Measurements from ENCODE around the gene SMARCAL1. TPM values are rescaled to one million over a fixed set of nuclear protein-coding genes. Genes with fewer than 3 reads are reported as not detected.

Gene SMARCAL1
- total and polyA plus RNA-seq, 2 of the 13 experiments (the other 11 are each of a cell fraction or from before 2014, with no cell fraction given): 12.7 to 21.3 TPM

DNA sequence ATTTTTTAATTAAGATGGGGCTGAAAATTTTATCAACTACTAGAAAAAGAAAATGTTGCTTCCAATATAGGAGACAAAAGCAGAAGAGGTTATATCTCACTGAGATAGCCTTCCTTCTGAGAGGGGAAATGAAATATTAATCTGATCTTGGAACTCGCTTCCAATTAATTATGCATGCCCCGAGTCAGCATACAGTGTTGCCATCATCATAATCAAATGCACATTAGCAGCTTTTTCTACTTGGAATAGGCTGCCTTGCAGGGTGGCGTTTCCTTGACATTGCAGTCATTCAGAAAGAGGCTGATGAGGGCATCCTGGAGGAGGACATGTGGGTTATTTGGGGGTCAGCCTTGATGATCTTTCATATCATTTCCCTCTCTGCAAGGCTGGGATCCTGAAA, 67.9 kb downstream of the SMARCAL1 start:
- Histone ChIP-seq H3K36me3 (replicated peaks in 1 of 2; ENCODE audit: control insufficient read depth in 1 of 2, insufficient read depth in 2 of 2, low read length in 2 of 2) (peaks cover 9 to 30% of the 10 kb centered on the region in 2 experiments), H3K4me1 (ENCODE audit: insufficient read depth, low read length) (no peaks in the 10 kb centered on the region), H3K4me2 (ENCODE audit: low read depth, low read length) (no peak overlapping the region), H3K79me2 (ENCODE audit: insufficient read depth, low read length) (no peaks in the 10 kb centered on the region), H3K4me3 (replicated peaks in 1 of 3; ENCODE audit: insufficient read depth in 1 of 3, low read depth in 2 of 3, low read length in 3 of 3) (no peak overlapping the region), H2AFZ (ENCODE audit: low read length) (no peak overlapping the region), H3K9ac (ENCODE audit: insufficient read depth, low read depth, low read length) (no peak overlapping the region), H3K9me3 (ENCODE audit: low read length) (no peaks in the 10 kb centered on the region), H4K20me1 (ENCODE audit: insufficient read depth, low read length) (no peaks in the 10 kb centered on the region), H3K27ac (ENCODE audit: extremely low read length, insufficient read depth, low read length) (no peak overlapping the region), H3K27me3 (ENCODE audit: control insufficient read depth in 1 of 2, insufficient read depth in 2 of 2, low read length in 2 of 2) (no peaks in the 10 kb centered on the region)
- BruUV-seq (replicated peaks): no TSS peak
- ATAC-seq: no peak
- no peak for FAIRE-seq
- no peak for TF ChIP-seq ZNF547 (CRISPR knock-in tag; IDR thresholded peaks at IDR 0.05)
- no peak for TF ChIP-seq MEIS2 (CRISPR knock-in tag; IDR thresholded peaks at IDR 0.05)
- TF ChIP-seq RBFOX2 (IDR thresholded peaks at IDR 0.05; ENCODE audit: low read depth, low read length): no peak
- TF ChIP-seq ZNF562 (CRISPR knock-in tag; IDR thresholded peaks at IDR 0.05; ENCODE audit: borderline replicate concordance): no peak
- no peak for TF ChIP-seq BRD4 (CRISPR knock-in tag; IDR thresholded peaks at IDR 0.05)
- no peak for TF ChIP-seq KDM2A (CRISPR knock-in tag; IDR thresholded peaks at IDR 0.05; ENCODE audit: borderline replicate concordance, low read depth)
- no peak for TF ChIP-seq HNRNPLL (IDR thresholded peaks at IDR 0.05; ENCODE audit: low read depth, low read length, poor library complexity, severe bottlenecking)
- TF ChIP-seq, protein P1, sequence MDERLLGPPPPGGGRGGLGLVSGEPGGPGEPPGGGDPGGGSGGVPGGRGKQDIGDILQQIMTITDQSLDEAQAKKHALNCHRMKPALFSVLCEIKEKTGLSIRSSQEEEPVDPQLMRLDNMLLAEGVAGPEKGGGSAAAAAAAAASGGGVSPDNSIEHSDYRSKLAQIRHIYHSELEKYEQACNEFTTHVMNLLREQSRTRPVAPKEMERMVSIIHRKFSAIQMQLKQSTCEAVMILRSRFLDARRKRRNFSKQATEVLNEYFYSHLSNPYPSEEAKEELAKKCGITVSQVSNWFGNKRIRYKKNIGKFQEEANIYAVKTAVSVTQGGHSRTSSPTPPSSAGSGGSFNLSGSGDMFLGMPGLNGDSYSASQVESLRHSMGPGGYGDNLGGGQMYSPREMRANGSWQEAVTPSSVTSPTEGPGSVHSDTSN (CRISPR knock-in tag; IDR thresholded peaks at IDR 0.05): no peak
- TF ChIP-seq ZKSCAN8 (CRISPR knock-in tag; IDR thresholded peaks at IDR 0.05; ENCODE audit: borderline replicate concordance): no peak
- in situ Hi-C loops (cut with HindIII; ENCODE audit: extremely low pct_ligation_motif_present, low pct_unique_long_range_greater_than_20kb): no loop called here
- ChIA-PET POLR2A (no interaction called here), CTCF (ENCODE audit: low intra/inter-chr PET ratio, low total read pairs) (no interaction called here)
- intact Hi-C loops (cut with micrococcal nuclease; ENCODE audit: unreplicated experiment): no loop called here
- 92% methylated on average over 3 of the region's 3 CpGs for WGBS (ENCODE audit: low lambda C conversion rate)
- no peak for DNase-seq (ENCODE audit: low spot score)

DNA sequence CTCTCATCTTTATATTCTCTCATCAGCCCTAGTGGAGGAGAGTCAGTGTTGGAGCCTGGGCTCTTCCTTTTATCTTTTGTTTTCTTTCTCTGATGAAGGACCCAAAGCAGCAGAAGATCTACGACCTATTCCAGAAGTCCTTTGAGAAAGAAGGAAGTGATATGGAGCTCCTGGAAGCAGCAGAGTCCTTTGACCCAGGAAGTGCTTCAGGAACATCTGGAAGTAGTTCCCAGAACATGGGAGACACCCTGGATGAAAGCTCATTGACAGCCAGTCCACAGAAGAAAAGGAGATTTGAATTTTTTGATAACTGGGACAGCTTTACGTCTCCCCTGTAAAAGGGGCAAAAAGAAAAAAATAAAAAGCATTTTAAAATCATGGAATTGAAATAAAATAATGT, 70.4 kb downstream of the SMARCAL1 start:
- Histone ChIP-seq H3K36me3 (replicated peaks in 1 of 2; ENCODE audit: control insufficient read depth in 1 of 2, insufficient read depth in 2 of 2, low read length in 2 of 2) (peaks cover 8 to 21% of the 10 kb centered on the region in 2 experiments), H3K4me3 (replicated peaks in 1 of 3; ENCODE audit: insufficient read depth in 1 of 3, low read depth in 2 of 3, low read length in 3 of 3) (no peak overlapping the region), H3K4me1 (ENCODE audit: insufficient read depth, low read length) (no peaks in the 10 kb centered on the region), H3K79me2 (ENCODE audit: insufficient read depth, low read length) (no peaks in the 10 kb centered on the region), H3K27ac (ENCODE audit: extremely low read length, insufficient read depth, low read length) (no peak overlapping the region), H4K20me1 (ENCODE audit: insufficient read depth, low read length) (no peaks in the 10 kb centered on the region), H3K9ac (ENCODE audit: insufficient read depth, low read depth, low read length) (no peak overlapping the region), H2AFZ (ENCODE audit: low read length) (no peak overlapping the region), H3K9me3 (ENCODE audit: low read length) (no peaks in the 10 kb centered on the region), H3K27me3 (ENCODE audit: control insufficient read depth in 1 of 2, insufficient read depth in 2 of 2, low read length in 2 of 2) (no peaks in the 10 kb centered on the region), H3K4me2 (ENCODE audit: low read depth, low read length) (no peak overlapping the region)
- in situ Hi-C loops (cut with HindIII; ENCODE audit: extremely low pct_ligation_motif_present, low pct_unique_long_range_greater_than_20kb) (no loop called here), intact Hi-C loops (cut with micrococcal nuclease; ENCODE audit: unreplicated experiment) (no loop called here)
- TF ChIP-seq, protein P2, sequence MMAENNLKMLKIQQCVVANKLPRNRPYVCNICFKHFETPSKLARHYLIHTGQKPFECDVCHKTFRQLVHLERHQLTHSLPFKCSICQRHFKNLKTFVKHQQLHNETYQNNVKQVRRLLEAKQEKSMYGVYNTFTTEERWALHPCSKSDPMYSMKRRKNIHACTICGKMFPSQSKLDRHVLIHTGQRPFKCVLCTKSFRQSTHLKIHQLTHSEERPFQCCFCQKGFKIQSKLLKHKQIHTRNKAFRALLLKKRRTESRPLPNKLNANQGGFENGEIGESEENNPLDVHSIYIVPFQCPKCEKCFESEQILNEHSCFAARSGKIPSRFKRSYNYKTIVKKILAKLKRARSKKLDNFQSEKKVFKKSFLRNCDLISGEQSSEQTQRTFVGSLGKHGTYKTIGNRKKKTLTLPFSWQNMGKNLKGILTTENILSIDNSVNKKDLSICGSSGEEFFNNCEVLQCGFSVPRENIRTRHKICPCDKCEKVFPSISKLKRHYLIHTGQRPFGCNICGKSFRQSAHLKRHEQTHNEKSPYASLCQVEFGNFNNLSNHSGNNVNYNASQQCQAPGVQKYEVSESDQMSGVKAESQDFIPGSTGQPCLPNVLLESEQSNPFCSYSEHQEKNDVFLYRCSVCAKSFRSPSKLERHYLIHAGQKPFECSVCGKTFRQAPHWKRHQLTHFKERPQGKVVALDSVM (CRISPR knock-in tag; IDR thresholded peaks at IDR 0.05): no peak
- TF ChIP-seq GABPA (IDR thresholded peaks at IDR 0.05; ENCODE audit: low read depth, low read length) (no peak), GABPA (CRISPR knock-in tag; IDR thresholded peaks at IDR 0.05; ENCODE audit: low read depth) (peak; percentile 37; the same call in 1 of the 2 replicates), NR2C2 (CRISPR knock-in tag; IDR thresholded peaks at IDR 0.05; ENCODE audit: borderline replicate concordance) (peak; percentile 48; the same call in 1 of the 2 replicates)
- ATAC-seq: no peak
- CTCF ChIA-PET (ENCODE audit: low intra/inter-chr PET ratio, low total read pairs): no interaction called here
- POLR2A ChIA-PET: interaction anchor here (2.7 kb wide), 1 partner anchor 16 kb away, joined by 14 read pairs; the partner anchor contains the start of gene RPL37A
- 98% methylated on average over 2 of the region's 2 CpGs for WGBS (ENCODE audit: low lambda C conversion rate)
- DNase-seq (ENCODE audit: low spot score): no peak
- no peak for FAIRE-seq
- BruUV-seq (replicated peaks): no TSS peak
